ENCODE measurements around the gene SLC26A9.
"Not testable (repeated sequence)": the region's sequence is repeated elsewhere in the genome, so short reads cannot be mapped to it uniquely, and the experiment has no call there.

The SLC26A9 gene

DNA sequence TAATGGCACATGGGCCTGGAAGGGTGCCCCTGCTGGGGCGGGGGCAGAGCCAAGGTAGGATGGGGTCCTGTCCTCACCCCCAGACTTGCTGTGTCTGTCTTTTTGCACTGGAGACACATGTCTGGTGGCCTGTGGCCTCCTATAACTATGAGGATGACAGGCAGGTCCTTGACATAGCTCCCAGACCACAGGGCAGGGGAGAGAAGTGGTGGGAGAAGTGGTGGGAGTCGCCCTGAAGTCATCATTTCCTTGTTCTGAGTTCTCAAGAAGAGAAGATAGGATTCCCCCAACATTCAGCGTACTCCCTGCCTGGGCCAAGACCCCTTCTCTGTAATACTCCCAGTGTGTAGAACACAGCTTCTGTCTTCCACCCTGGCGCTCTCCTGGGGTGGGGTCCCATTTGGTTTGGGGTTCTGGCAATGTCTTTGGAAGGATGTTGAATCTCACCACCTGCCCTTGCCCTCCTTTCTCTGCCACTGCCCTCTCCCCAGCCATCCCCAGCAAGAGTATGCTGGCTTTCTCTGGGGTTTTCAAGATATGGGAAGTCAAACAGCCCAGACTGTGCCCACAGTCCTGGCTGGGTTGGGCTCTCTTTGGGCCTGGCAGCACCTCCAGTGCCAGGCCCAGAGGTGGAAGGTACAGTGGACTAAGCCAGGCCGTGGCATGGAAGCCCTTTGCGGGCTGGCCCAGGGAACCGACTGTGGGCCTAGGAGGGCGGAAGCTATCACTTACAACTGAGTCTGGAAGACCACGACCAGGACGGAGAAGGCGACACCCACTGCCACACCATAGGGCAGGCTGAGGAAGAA lies 19.4 kb downstream of the SLC26A9 start:
- no peak for DNase-seq

DNA sequence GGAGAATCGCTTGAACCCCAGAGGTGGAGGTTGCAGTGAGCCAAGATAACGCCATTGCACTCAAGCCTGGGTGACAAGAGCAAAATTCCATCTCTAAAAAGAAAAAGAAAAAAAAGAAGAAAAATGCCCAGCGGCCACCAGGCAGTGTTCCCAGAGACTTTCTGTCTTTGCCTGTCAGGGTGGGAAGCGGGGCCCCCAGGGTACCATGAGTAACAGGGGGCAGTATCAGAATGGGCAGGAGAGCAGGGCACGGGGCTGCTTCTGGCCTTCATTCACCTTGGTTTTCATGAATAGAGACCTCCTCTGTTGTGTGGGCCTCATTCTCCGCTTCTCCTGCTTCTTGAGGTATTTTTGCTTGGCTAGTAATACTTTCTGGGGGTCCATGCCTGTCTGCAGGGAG lies 20.4 kb downstream of the SLC26A9 start:
- no peak for DNase-seq

DNA sequence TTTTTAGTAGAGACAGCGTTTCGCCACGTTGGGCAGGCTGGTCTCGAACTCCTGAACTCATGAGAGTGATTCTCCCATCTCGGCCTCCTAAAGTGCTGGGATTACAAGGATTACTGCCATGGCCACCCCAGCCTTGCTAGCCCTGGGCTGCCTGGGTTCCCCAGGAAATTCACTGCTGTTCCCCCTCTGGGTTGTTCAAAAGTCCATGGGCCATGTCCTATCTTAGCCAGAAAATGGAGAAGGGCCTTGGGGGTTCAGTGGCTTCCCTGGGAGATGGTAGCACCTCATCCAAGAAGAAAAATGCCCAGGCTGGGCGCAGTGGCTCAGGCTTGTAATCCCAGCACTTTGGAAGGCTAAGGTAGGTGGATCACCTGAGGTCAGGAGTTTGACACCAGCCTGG lies 20.9 kb downstream of the SLC26A9 start:
- DNase-seq = no peak

DNA sequence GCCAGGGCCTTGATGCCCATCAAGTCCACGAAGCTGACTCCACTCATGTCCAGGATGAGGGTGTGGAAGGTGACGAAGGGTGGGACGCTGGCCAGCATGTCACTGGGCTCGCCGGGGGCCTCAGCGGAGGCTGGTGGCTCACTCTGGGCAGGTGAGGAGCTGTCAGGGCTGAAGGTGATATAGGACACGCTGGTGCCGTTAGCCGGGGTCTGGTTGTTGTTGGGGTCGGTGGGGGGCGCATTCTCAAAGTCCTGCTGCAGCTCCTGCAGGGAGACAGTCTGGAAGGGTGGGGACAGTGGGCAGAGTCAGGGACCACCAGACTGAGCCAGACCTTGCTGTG lies 21.7 kb downstream of the SLC26A9 start:
- DNase-seq = no peak

DNA sequence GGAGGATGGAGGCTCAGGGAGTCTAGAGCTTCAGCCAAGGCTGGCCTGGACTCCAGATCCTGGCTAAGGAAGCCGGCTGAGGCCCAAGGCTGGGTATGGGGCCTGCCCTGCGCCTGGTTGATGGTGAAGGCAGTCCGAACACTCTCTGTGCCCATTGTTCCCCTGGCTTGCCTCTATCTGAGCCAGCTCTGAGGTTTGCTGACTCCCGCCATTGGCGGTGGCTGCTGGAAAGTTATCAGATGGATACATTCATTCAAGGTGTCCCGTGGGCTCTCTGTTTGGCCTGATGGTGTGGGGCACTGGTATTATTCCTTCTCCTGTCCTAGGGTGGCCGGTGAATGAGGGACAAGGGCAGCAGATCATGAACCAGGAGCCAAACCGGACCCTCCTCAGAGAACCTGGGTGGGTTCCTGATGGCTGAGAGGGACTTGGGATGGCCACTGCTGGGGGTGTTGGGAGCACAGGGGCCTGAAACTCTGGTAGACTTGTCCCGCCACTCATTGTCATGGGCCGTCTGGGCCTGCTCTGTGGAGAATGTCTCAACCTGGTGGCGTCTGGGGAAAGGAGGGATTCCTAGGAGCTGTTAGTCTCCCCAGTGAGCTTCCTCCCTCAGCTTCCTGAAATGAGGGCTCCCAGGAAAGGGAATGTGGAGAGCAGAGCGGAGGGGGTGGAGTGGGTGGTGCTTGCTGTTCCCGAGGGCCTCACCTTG lies 22.2 kb downstream of the SLC26A9 start:
- DNase-seq = no peak

DNA sequence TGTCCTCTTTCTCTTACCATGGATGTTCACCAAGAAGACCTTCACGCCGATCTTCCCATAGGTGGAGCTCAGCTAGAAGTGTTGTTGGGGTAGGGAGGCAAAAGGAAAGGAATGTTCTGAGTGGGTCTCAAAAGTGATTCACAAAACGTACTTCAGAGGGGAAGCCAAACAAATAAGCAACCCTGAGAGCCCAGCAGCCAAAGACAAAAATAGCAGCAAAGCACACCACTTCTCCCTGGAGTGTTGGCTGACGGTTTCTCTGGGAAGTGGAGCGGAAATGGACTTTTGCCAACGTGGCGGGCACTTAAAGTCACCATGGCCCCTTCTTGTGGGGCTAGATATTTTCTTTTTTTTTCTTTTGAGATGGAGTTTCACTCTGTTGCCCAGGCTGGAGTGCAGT lies 23.1 kb downstream of the SLC26A9 start:
- peak; percentile 76 for DNase-seq

DNA sequence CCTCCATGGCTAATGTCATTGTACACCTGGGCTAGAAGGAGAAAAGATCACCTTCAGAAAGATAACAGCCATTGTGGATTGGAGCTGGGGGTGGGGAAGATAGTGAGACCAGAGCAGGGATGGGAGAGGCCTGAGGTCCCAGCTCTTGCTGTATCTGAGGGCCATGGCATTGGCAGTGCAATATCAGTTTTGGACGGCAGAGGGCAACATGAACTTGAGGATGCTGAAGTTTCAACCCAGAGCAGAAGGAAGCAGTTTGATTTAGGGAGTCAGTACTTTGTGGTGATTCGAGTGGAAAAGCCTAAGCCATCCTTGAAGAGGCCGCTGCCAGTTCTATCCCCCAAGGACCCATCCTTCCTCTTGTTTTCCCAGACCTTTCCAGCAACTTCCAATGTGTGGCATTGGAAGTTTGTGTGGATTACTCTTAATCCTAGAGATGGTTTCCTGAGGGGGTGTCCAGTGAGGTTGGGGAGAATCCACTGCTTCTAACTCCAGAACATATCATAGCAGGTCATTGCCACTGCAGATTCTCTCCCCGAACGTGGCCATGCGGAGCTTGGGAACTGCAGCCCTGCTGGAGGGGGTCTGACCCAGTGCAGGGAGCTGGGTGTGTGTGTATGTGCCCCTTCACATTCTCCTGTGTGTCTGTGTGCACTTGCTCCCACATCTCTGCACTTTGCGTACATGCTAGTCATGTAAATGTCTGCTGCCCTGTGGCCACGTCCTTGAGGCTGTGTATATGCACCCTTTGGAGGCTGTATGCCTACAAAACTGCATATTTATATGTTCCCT lies 24.1 kb downstream of the SLC26A9 start:
- peak; percentile 85 for DNase-seq

DNA sequence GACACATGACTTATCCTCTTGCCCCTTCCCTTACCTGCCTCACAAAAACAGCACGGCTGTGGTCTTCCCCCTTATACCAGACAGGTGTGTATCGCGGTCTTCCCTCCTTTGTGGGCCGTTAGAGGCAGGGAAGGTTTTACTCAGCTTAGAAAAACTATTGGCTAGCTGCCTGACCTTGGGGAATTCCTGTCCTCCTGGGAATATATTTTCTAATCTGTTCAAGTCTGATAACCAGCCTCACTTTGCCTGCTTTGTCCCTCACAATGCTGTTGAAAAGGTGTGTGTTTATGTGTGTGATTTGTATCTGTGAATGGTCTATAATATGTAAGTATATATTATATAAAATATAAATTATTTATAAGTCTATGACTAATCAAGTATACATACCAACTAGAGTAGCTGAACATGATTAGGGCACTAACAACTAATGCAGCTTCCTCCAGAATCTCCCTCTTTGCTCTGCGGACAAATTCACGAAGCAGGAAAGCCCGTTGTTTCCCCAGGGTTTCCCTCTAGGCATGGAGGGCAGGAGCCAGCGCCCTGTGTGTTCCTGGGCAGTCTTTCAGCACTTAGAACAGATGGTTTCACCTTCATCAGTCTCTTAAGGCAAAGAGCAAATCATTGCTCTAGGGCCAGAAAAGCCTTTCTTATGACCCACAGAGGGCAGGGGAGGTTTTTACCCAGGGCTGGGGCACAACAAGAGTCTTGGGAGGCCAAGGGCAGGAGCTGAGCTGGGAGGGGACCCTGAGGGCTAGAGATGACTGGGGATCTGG lies 25.6 kb downstream of the SLC26A9 start:
- peak; percentile 39 for DNase-seq

DNA sequence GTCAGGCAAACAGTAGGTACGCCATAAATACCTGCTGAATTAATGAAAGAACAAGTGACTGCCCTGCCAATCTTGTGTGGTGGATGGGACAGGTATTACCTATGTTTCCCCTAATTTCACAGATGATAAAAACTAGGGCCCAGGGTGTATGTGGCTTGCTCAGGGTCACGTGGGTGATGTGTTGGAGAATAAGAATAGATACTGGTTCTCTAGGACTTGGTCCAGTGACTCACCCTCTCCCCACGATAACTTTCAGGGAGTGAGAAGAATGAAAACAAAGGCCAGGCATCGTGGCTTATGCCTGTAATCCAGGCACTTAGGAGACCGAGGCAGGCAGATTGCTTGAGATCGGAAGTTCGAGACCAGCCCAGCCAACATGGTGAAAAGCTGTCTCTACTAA lies 26.7 kb downstream of the SLC26A9 start:
- no peak for DNase-seq

DNA sequence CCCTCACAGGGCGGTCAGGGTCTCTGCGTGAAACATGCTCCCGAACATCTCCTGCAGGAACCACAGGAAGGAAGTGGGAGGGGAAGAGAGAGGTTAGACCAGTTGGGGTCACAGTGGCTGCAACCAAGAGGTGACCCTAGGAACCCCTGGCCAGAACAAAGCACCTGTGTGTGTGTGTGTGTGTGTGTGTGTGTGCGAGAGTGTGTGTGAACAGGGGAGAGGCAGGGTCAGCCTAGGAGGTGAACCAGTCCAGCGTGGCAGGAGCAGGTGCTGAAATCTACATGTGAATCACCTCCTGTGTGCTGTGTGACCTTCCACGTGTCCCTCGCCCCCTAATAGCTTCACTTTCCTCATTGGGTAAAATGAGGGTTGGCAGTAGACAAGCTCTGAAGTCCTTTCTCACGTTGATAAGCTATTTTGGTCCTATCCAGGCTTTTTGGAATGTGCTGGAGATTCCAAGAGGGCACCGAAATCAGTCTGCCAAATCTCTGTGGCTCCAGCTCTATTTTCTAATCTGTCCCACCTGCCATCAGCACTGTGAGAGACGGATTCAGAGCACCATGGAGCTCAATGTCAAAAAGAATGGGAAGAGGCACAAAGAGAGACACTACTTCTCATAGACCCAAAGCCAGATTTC lies 27.8 kb downstream of the SLC26A9 start:
- DNase-seq = no peak

DNA sequence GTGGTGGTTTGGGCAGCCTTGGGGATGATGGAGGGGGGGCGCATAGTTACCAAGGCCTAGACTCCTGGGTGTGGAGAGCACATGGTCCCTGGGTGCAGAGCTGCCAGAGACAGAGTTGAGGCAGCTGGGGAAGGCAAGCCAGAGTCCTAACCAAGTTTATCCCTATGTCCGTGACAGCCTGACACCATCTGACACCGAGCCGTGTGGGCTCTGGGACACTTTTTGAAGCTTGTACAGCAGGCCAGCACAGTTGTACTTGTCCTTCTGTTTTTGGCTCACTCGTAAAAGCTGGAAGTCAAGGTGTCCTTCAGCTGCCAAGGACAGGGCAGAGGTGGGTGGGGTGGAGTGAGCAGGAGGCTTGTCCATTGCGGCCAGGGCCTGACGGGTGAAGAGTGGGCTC lies 28.5 kb downstream of the SLC26A9 start:
- DNase-seq = no peak

DNA sequence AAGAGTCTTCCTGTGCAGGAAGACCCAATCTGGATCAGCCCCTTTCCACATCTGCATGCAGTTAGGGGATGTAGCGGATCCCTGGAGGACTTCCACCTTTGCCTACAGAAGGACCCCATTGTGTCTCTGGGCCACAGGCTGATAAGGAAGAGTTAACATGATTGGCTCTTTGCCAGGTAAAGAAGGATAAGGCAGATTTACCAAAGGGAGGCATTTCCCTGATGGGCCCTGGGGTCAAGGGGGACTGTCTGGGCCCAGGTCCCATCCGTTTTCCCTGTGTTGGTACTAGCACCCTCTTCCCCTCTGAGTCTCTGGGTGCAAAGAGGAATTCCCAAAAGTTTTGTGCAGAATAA lies 29.1 kb downstream of the SLC26A9 start:
- DNase-seq = no peak

DNA sequence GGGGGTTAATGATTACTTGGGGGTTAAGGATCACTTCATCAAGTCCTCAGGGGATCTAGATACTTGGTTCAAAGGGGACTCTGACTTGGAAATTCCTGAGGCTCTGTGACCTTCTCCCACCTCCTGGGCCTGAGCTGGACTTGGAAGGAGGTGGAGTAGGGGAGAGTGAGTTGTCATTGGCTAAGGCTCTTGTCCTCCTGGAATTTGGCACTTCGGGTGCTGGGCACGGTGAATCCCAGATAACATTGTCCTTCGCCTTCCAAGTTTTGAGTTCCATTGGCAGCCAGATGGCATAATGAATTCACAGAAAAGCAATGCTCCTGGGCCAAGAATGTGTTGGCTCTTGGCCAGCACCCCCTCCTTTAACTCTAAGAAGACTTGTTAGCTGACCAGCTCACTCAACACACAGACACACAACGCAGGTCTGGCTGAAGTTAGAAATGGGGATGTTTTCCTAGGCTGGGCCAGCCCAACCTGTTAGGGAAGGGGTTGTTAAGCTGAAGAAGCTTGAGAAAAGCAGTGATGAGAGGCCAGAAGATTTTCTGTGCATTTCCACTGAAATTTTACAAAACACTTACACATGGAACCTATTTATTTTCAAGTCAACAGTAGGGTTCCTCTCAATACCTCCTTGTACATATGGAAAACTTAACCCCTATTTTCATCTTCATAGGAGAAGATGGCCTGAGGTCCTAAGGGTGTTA lies 29.7 kb downstream of the SLC26A9 start:
- DNase-seq = no peak

DNA sequence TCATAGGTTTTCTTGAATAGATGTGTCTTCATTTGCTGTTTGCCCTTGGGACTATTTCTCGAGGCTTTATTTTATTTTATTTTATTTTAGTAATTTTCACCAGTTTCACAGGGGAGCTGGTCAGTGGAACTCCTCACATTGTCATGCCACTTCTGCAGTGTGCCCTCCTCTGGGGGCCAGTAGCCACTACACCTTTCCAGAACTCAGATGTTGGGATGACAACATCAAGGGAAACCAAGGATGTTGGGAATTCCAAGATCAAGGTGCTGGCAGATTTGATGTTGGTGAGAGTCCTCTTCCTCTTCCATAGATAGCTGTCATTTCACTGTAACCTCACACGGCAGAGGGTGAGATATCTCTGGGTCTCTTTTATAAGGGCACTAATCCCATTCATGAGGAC lies 35.5 kb downstream of the SLC26A9 start:
- DNase-seq = no peak

DNA sequence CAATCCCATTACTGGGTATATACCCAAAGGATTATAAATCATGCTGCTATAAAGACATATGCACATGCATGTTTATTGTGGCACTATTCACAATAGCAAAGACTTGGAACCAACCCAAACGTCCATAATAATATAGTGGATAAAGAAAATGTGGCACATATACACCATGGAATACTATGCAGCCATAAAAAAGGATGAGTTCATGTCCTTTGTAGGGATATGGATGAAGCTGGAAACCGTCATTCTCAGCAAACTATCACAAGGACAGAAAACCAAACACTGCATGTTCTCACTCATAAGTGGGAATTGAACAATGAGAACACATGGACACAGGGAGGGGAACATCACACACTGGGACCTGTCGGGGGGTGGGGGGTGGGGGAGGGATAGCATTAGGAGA lies 38.2 kb downstream of the SLC26A9 start:
- DNase-seq = not testable (repeated sequence)

DNA sequence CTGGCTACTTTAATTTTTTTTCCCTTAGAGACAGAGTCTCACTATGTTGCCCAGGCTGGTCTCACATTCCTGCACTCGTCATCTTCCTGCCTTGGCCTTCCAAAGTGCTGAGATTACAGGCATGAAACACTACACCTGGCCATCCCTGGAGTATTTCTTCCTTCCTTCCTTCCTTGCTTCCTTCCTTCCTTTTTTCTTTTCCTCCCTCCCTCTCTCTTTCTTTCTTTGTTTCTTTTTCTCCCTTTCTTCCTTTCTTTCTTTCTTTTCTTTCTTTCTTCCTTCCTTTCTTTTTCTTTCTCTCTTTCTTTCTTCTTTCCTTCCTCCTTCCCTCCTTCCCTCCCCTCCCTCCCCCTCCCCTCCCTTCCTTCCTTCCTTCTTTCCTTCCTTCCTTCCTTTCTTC lies 46.9 kb downstream of the SLC26A9 start:
- DNase-seq = no peak

DNA sequence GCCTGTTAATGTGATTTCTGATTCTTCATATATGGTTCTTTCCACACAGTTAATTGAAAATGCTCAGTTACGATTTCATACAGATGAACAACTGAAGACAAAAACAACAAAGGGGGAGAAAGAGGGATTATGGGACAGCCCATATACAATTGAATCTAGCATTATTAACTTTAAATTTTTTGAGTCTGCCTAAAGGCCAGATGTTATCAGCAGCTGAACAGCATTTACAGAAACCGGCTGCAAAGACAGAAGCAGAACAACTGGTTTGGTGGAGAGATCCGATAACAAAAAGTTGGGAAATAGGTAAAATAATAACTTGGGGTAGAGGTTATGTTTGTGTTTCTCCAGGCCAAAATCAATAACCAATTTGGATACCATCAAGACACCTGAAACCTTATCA lies 49.1 kb downstream of the SLC26A9 start:
- DNase-seq = not testable (repeated sequence)

DNA sequence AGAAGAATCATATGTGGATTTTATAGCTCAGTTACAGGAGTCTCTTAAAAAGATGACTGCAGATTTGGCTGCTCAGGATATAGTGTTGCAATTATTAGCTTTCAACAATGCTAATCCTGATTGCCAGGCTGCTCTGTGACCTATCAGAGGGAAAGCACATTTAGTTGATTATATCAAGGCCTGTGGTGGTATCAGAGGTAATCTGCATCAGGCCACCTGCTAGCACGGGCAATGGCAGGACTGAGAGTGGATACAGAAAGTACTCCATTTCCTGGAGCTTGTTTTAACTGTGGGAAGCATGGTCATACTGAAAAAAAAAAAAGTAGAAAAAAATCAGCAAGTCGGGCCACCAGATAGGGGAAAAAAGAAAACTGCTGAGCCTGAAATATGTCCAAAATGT lies 51.1 kb downstream of the SLC26A9 start:
- DNase-seq = not testable (repeated sequence)

DNA sequence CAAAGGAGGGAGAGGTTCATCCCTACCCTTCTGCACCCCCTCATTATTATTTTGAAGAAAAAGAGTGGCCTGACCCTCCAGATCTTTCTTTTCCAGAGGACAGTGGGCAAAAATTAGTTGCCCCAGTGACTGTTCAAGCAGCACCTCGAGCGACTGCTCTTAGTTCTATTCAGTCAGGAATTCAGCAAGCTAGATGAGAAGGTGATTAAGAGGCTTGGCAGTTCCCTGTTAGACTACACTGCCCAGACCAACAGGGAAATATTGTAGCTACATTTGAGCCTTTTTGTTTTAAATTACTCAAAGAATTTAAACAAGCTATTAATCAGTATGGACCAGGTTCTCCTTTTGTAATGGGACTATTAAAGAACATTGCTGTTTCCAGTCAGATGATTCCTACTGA lies 51.8 kb downstream of the SLC26A9 start:
- DNase-seq = not testable (repeated sequence)

DNA sequence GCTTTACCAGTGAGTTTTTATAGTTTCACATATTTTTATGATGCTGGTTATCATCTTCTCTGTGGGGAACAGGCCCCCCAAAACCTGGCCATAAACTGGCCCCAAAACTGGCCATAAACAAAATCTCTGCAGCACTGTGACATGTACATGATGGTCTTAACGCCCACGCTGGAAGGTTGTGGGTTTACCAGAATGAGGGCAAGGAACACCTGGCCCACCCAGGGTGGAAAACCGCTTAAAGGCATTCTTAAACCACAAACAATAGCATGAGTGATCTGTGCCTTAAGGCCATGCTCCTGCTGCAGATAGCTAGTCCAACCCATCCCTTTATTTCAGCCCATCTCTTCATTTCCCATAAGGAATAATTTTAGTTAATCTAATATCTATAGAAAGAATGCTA lies 52.6 kb downstream of the SLC26A9 start:
- not testable (repeated sequence) for DNase-seq

DNA sequence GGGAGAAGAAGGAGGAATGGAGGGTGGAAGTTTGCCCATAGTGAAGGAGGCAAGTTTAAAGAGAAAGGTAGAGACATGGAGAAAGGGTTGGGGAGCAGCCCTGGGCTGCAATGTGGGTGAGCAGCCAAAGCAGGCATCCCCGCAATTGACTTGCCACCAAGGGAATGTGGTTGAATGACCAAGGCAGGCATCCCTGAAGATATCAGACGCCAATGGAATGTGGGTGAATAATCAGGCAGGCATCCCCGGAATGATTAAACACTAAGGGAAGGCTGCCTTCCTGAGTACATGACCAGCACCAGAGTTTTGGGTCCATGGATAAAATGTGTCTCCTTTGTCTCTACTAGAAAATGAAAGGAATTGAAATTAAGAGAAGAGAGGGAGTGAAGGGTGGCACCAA lies 53.5 kb downstream of the SLC26A9 start:
- DNase-seq = not testable (repeated sequence)

DNA sequence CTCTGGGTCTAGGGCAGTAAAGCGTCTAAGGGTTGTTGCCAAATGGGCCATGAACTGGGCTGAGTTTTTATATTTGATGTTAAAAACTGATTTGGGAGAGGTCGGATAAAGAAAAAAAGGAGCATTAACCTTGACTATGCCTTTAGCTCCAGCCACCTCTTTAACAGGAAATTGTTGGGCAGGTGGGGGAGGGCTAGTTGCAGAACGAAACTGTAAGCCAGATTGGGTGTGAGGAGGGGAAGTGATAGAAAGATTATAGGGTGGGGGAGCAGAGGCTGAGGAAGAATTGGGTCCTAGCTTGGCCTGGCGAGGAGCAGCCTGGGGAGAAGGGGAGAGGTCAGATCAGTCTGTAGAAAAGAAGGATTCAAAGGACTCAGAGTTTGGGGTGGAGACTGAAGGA lies 54.2 kb downstream of the SLC26A9 start:
- DNase-seq = not testable (repeated sequence)

All from NCI-H2107 (cell line).